NCI-H748 (cell line): ENCODE measurements around the gene CCDC142.
"Not testable (repeated sequence)": the region's sequence is repeated elsewhere in the genome, so short reads cannot be mapped to it uniquely, and the experiment has no call there.

Experiments used
- DNase-seq: peaks from one replicate; lab custom pipeline; 2025; ENCODE audit not compliant: unreplicated experiment; lab: John Stamatoyannopoulos, UW

The CCDC142 gene

GRCh38 chr2:74499267-74499939 lies 16.6 kb upstream of the CCDC142 start, which contains the start of gene LBX2:
TSS of gene LBX2 (minus strand) at chr2:74499603. CDS start at chr2:74499537, 66 bp downstream.
- DNase-seq = no peak

DNA sequence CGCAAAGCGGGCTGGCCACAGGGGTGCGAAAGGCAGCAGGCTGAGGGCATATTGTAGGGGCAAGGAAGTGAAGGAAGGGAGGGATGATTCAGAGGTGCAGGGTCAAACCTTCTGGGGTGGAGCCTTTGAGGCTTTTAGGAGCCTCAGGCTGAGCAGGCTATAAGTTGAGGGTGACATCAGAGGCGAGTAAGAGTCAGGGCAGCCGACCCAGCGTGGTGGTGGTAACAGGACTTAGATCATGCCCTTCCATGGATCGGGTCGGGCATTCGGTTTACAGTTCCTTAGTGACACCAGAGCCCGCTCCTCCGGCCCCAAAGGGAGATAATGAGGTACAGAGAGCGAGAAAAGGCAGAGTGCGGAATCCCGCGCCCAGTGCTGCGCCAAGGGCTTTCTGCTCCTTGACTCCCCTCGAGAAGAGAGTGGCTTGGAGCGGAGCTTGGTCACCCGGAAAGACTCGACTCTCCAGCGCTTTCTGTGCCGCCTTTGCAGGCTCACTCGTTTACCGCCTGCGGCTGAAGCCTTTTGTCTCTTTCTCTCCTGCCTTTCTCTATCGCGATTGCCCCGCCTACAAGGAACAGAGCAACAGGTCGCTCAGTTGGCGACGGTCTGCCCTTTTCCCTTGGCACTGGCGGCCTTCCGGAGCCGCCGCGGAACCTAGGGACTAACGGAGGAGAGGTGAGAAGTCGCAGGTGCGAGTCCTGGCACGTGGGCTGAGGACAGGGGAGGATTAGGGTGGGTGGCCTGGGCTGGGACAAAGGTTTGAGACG lies 15.9 kb upstream of the CCDC142 start:
- DNase-seq = no peak

DNA sequence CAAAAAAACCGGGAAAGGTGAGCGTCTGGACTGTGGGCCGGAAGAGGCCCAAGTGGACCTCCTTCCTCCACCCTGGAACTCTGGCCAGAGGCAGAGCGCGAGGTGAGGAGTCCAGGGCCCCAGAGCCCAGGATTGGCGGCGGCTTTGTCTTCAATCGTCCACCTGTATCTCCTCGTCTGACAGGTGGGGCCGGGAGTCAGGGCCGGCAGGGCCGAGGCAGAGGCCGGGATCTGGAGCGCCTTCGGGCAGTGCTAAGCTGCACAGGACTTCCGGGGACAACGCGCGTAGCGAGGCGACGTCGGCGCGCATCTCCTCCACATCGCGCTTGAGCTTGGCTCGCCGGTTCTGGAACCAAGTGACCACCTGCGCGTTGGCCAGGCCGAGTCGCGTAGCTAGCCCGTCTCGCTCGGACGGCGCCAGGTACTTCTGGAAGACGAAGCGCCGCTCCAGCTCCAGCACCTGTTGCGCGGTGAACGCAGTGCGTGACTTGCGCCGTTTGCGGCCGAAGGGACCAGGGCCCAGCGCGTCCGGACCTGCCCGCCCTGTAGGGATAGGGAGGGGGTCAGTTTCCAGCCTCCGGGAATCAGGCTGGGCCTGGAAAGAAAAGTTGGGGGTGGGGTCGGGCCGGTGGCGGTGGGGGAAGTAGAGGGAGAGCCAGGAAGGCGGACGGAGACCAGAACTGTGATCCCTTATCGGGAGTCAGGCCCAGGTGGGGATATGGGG lies 15.1 kb upstream of the CCDC142 start:
- DNase-seq = peak; percentile 53

DNA sequence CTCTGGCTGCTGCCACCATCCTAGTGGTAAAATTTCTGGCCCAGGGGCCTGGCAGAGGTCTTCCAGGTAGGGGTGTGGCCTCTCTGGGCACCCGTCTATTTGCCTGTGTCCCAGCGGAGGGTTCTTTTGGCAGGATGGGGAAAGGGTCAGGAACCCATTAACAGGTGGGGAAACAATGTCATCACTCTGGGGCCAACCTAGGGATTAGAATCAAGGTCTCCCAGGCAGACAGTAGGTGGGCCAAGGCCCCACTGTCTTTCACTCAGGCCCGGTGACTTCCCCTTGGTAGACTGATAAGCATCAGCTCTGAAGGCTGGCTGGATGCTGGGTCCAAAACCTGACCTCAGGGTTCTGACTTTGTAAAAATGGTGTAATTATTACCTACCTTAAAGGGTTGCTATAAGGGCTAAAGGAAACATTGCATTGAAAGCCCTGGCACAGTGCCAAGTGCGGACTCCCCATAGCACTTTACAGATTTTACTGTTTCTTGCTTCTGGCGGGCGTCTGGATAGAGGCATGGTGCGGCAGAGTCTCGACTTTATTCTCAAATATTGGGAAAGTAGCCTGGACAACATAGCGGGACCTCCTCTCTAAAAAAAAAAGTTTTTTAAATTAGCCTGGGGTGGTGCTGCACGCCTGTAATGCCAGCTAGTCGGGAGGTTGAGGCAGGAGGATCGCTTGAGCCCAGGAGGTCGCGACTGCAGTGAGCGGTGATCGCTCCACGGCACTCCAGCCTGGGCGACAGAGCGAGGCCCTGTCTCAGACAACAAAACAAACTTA lies 14.4 kb upstream of the CCDC142 start:
- DNase-seq = no peak

DNA sequence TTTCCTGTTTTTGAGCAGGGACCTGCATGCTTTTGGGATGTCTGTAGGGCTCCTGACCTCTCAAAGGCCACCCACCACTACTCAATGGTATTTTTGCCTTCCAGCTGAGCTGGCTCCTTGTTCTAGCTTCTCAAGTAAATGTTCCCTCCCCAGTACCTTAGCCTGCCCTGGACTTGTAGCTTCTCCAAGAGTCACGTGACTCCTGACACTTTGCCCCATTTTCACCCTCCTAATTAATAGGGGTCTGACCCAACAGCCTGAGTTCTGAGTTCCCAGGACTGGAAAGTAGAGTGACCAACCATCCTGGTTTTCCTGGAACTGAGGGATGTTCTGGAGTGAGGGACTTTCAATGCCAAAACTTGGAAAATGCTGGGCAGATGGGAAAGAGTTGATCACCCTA lies 12.6 kb upstream of the CCDC142 start:
- no peak for DNase-seq

- DNase-seq = no peak
Observed at GRCh38 chr2:74493546-74493945, 10.7 kb upstream of the CCDC142 start.

DNA sequence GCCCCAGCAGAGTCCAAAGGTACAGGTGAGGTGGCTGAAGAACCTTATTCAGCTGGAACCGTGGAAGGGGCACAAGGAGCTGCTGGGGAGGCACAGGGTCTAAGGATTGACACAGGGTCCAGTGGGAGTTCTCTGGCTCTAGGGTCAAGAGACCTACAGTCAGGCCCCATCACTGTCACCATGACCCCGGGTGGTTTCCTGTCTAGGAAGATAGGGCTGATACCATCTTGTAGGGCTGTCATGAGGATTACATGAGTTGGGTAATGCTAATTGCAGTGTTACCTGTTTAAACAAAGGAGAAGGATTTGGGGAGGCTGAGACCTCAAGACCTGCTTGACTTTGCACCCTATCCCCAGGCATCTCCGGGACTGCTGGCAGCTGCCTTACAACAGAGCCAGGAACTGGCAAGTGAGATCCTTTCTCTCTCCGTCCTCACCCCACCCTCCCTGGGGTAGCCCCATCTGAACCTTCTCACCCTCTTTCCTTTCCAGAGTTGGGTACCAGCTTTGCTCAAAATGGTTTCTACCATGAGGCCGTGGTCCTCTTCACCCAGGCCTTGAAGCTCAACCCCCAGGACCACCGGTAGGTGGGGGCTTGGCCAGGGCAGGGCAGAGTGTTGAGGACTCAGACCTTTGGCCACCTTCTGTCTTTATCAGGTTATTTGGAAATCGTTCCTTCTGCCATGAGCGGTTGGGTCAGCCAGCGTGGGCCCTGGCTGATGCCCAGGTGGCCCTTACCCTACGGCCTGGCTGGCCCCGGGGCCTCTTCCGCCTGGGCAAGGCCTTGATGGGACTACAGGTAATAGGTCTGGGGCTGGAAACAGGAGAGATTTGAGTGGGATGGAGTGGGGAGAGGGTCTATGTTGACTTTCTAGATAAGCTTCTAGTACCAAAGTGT lies 9.1 kb upstream of the CCDC142 start:
- DNase-seq = no peak

DNA sequence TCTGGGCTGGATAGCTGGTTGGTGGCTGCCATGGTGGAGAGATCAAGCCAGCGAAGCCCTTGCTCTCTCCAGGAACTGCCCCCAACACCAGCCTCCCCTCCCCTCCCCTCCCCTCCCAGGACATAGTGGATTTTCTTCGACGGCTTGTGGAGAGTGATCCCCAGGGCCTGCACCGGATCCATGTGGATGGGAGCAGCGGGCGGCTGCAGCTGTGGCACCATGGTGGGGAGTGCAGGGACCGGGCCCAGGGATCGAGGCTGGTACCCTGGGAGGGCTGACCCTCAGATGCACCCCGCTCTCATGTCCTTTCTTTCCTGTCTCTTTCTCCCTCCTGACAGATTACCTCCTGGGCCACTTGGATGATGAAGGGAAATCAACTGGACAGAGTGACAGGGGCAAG lies 7.1 kb upstream of the CCDC142 start:
- DNase-seq = no peak

DNA sequence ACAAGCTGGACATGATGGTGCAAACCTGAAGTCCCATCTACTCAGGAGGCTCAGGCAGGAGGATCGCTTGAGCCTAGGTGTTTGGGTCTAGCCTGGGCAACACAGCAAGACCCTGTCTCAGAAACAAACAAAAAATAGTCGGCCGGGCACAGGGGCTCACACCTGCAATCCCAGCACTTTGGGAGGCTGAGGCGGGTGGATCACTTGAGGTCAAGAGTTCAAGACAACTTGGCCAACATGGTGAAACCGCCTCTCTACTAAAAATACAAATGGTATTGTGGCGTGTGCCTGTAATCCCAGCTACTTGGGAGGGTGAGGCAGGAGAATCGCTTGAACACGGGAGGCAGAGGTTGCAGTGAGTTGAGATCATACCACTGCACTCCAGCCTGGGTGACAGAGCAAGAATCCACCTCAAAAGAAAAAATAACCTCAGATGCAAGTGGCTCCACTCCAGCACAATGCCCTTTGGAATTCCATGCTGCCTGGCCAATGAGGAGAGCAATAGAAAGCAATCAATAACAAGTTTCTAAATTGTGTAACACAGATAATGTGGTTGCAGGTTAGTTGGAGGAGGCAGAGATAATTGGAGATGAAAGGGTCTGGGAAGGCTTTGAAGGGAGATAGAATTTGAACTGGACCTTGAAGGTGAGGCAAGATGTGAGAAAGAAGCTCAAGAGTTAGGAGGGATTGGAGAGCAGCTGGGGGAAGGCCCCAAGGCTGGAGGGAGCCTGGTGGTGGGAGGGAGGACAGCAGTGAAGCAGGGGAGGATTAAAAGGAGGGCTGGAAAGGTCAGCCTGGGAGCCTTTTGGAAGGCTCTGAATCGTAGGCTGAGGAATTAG lies 6.1 kb upstream of the CCDC142 start:
- no peak for DNase-seq

DNA sequence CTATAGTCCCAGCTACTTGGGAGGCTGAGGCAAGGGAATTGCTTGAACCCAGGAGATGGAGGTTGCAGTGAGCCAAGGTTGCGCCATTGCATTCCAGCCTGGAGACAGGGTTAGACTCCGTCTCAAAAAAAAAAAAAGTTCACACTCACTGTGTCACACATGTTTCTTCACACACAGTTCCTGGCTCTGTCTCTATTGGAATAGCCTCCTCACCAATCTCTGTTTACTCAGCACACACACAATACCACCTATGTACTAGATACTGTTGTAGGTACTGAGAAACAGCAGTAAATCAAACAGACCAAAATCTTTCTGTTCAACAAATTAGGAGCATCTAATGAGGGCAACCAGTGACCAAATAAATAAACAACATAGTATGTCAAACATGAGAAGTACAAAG lies 3.3 kb upstream of the CCDC142 start:
- no peak for DNase-seq

DNA sequence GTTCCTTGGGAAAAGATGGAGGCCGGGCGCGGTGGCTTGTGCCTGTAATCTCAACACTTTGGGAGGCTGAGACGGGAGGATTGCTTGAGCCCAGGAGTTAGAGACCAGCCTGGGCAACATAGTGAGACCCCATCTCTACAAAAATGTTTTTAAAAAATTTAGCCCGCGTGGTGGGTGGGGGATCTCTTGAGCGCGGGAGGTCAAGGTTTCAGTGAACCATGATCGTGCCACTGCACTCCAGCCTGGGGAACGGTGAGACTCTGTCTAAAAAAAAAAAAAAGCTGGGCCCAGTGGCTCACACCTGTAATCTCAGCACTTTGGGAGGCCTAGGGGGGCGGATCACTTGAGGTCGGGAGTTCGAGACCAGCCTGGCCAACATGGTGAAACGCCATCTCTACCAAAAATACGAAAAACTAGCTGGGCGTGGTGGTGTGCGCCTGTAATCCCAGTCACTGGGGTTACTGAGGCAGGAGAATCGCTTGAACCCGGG lies 922 bp upstream of the CCDC142 start:
- DNase-seq = not testable (repeated sequence)

DNA sequence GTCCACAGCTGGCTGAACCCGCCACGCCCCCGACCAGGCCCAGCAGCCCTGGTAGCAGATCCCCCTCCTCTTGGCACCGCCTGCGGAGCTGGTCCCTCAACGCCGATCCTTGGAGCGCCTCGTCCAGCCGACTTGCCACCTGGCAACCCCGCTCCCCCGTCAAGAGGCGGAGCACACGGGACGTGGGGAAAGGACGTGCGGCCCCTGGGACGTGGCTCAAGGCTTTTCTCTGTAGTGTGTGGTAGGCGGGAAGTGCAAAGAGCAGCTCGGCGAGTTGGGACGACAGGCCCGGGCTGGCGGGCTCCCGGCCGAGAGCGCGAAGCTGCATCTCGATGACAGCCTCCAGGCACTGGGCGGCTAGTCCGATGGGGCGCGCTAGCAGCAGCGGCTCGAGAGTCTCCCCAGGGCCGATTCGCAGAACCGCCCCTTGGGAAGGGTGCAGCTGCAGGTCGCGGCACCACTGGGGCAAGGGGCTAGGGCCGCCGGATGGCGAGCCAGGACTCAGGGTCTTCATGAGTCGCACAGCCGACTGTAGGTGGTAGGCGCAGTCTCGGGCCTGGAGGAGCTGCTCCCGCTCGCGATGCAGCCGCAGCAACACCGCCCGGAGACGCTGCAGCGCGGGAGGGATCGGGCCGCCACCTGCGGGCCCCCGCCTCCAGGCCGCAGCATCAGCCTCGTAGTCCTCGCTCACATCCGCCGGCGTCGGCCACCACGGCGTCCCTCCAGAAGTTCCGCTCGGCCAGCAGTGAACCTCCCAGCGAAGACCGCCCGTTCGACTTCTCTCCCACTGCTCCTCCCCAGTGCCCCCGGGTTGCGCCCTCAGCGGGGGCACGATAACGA lies 617 bp downstream of the CCDC142 start:
- peak; percentile 71 for DNase-seq

DNA sequence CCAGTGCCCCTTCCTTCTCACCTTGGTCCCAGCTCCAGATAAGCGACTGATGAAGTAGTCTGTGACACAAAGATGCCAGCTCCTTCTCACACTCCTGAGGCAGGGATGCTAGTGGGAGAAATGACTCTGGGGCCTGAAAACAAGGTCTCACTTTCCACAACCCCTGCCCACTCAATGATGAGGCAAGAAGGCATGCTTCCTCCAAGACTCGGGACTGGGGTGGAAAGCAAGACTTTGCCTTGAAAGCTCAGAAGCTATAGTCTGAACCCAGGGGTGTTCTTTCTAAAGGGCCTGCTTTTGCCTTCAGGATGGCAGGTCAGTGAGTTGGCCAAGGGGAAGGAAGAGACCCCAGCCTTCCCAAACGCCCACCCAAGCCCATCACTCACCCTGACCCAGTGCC lies 1.4 kb downstream of the CCDC142 start:
- no peak for DNase-seq

- DNase-seq = peak; percentile 3
Observed at GRCh38 chr2:74474899-74475298, 7.9 kb downstream of the CCDC142 start.

DNA sequence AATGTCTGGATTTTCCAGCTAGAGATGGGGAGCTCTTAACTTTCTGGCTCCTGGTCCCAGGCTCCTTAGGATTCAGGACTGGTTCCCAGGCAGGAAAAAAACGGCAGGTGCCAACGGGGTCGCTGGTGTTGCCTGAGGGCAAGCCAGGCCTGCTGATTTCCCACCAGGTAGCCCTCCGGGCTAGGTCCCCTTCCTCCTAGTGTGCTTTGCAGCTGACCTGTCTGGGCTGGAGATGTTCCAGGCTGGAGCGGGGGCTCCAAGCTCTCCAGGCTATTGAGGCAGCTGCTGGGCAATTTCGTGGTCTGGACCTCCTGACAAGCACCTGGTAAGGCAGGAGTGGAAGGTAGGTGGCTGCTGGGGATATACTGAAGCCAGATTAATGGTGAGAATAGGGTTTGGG lies 8.3 kb downstream of the CCDC142 start:
- DNase-seq = no peak

DNA sequence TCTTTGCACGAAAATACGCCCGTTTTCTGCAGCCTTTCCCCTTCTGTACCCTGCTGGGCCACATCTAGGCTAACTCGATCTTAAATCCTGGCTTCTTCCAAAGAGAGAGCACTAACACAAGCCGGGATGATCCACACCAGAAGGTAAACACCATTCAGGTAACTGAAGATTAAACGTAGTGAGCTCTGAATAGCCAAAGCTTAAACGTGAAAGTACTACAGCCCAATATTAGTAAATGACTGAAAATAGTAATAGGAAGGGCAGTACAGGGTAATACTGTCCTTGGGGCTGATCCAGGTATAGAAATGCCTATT lies 9.9 kb downstream of the CCDC142 start:
- no peak for DNase-seq

DNA sequence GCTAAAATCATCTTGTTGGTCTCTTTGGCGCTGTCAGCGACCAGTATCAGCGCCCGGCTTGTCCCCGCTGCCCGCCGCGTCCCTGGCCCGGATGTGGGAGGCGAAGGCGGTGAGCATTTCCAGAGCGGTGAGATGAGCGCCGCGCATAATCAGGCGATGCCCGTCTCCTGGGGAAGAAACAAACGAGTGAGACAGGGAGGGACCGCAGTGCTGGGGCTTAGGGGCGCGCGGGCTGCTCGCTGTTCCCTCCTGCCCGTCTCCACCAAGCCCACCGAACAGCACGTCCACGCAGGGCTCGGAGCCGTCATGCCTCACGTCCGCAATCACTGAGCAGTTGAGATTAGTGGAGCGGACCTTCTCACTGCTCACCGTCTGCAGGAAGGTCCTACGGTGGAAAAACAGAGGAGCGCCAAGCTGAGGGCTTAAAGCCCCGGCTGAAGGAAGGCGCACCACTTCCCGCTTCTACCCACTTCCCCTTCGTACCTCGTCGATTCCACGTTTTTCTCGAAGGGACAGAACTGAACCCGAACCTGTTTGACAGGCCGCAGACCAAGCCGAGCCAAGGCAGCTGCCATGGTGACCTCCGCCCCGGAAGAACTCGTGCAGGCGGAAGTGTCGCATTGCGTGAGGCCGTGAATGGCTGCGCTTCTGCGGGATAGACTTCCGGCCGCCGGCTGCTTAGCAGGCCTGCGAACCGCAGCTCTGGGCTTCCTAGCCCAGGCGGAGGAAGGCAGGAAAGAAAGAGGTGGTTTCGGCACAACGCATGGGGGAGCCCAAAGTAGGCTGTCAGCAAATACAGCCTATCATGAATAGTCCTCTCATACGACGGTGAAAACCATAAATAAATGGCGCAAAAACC lies 10.5 kb downstream of the CCDC142 start, which contains the start of gene MRPL53:
MRPL53 (minus strand) TSS at position 595 of the 859 bp plus-strand sequence; CDS start at position 575, 20 bp downstream.
- DNase-seq = peak; percentile 91
